Endodermal cell (in vitro differentiated cells): ENCODE data around the gene CNOT1. TPM values are rescaled to one million over a fixed set of nuclear protein-coding genes. Genes with fewer than 3 reads are reported as not detected.

Source experiments
- DNase-seq: peaks from one replicate; pipeline ENCODE4 v3.0.0-alpha.2; 2017
- H3K27ac ChIP-seq: 2 replicates; pipeline ENCODE4 v1.5.1; 2013; ENCODE audit warnings: mild to moderate bottlenecking, low read depth, low read length, moderate library complexity
- H3K27me3 ChIP-seq: 2 replicates; pipeline ENCODE4 v1.6.1; 2013; ENCODE audit warnings: mild to moderate bottlenecking, low read length, moderate library complexity; ENCODE audit not compliant: insufficient read depth, control insufficient read depth, poor library complexity, severe bottlenecking
- H3K36me3 ChIP-seq: 2 replicates; pipeline ENCODE4 v1.7.0; 2013; ENCODE audit warnings: mild to moderate bottlenecking, low read length, moderate library complexity; ENCODE audit not compliant: control insufficient read depth, insufficient read depth
- H3K4me1 ChIP-seq: one replicate; pipeline ENCODE4 v1.7.0; 2013; ENCODE audit warnings: low read length; ENCODE audit not compliant: control insufficient read depth, insufficient read depth
- H3K4me3 ChIP-seq: 2 replicates; pipeline ENCODE4 v1.5.1; 2013; ENCODE audit warnings: mild to moderate bottlenecking, low read length, moderate library complexity
- H3K9ac ChIP-seq: 2 replicates; pipeline ENCODE4 v1.6.1; 2013; ENCODE audit warnings: mild to moderate bottlenecking, low read length, moderate library complexity; ENCODE audit not compliant: poor library complexity, severe bottlenecking; ENCODE audit errors: extremely low read depth
- H3K9me3 ChIP-seq: 2 replicates; pipeline ENCODE4 v1.6.1; 2013; ENCODE audit warnings: mild to moderate bottlenecking, low read length, moderate library complexity; ENCODE audit not compliant: control insufficient read depth
- H3K27ac Mint-ChIP-seq: 2 replicates; pipeline ENCODE4 v1.8.0; 2020; ENCODE audit warnings: mixed read lengths
- H3K27me3 Mint-ChIP-seq: 2 replicates; pipeline ENCODE4 v1.8.0; 2021; ENCODE audit warnings: mild to moderate bottlenecking, mixed read lengths; ENCODE audit not compliant: insufficient read depth
- H3K36me3 Mint-ChIP-seq: 2 replicates; pipeline ENCODE4 v1.8.0; 2020; ENCODE audit warnings: low read depth, mixed read lengths
- H3K4me1 Mint-ChIP-seq: 2 replicates; pipeline ENCODE4 v1.8.0; 2020; ENCODE audit warnings: mixed read lengths
- H3K4me3 Mint-ChIP-seq: 2 replicates; pipeline ENCODE4 v1.8.0; 2020; ENCODE audit warnings: mild to moderate bottlenecking, moderate library complexity, mixed read lengths
- H3K9me3 Mint-ChIP-seq: 2 replicates; pipeline ENCODE4 v1.8.0; 2020; ENCODE audit warnings: mild to moderate bottlenecking, mixed read lengths
- WGBS, 2 experiments: methylation state at CpG; one replicate each; pipeline versions ENCODE4 v1.1.5 to v1.1.7; 2013; ENCODE audit warnings: missing lambda C conversion rate in 2 of 2, mixed read lengths in 1 of 2; ENCODE audit not compliant: insufficient coverage in 1 of 2, insufficient read length in 1 of 2; 5-methylcytosine and 5-hydroxymethylcytosine counted together
- total RNA-seq, 2 donors: library from RNA; stranded (reverse); fragmentation: NEBNext Ultra II Directional in 1 of 2; extraction: Animal tissue kit (Norgen Biotek cat#: 25700) in 1 of 2; gene quantifications; 2 replicates in 1 of 2; 3 replicates in 1 of 2; pipeline ENCODE4 v1.2.1, GENCODE V29; 2021
- TF ChIP-seq, protein P1 (sequence below): fragments of 200-600 bp; sonication (generic); conservative IDR thresholded peaks from 2 replicates; pipeline ENCODE4 v1.5.0; 2021; ENCODE audit warnings: antibody characterized with exemption, mild to moderate bottlenecking

The CNOT1 gene
- total RNA-seq, 2 donors from 2014 or later: 253 to 263 TPM

DNA sequence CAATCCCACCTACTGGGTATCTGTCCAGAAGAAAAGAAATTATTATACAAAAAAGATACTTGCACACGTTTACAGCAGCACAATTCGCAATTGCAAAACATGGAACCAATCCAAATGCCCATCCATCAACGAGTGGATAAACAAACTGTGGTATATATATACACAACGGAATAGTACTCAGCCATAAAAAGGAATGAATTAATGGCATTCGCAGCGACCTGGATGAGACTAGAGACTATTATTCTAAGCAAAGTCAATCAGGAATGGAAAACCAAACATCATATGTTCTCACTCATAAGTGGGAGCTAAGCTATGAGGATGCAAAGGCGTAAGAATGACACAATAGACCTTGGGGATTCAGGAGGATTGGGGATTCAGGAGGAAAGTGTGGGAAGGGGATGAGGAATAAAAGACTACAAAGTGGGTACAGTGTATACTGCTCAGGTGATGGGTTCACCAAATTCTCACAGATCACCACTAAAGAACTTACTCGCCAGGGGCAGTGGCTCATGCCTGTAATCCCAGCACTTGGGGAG lies 21.0 kb downstream of the CNOT1 start:
- no peak overlapping the region for H3K4me3 Mint-ChIP-seq
- 77 to 80% methylated on average over 3 to 8 of the region's 8 CpGs for WGBS, 2 experiments

DNA sequence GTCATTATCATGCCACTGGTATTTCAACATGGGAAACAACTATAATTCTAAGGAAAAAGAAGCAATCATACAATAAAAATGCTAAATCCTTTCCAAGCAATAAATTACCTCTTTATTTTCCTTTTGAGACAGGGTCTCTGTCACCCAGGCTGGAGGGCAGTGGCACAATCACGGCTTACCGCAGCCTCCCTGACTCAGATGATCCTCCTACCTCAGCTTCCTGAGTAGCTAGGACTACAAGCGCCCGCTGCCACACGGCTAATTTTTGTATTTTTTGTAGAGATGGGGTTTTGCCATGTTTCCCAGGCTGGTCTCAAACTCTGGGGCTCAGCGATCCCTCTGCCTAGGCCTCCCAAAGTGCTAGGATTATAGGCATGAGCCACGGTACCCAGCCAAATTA lies 24.1 kb downstream of the CNOT1 start:
- Histone ChIP-seq H3K27me3 (no peaks in the 10 kb centered on the region), H3K9ac (no peak overlapping the region), H3K4me3 (no peak overlapping the region), H3K9me3 (no peaks in the 10 kb centered on the region), H3K4me1 (no peaks in the 10 kb centered on the region), H3K27ac (no peak overlapping the region), H3K36me3 (peaks cover 44% of the 10 kb centered on the region)
- no peak overlapping the region for H3K4me3 Mint-ChIP-seq
- 86 to 96% methylated on average over 2 to 6 of the region's 7 CpGs for WGBS, 2 experiments
- peaks cover 37% of the 10 kb centered on the region for H3K36me3 Mint-ChIP-seq
- TF ChIP-seq, protein P1, sequence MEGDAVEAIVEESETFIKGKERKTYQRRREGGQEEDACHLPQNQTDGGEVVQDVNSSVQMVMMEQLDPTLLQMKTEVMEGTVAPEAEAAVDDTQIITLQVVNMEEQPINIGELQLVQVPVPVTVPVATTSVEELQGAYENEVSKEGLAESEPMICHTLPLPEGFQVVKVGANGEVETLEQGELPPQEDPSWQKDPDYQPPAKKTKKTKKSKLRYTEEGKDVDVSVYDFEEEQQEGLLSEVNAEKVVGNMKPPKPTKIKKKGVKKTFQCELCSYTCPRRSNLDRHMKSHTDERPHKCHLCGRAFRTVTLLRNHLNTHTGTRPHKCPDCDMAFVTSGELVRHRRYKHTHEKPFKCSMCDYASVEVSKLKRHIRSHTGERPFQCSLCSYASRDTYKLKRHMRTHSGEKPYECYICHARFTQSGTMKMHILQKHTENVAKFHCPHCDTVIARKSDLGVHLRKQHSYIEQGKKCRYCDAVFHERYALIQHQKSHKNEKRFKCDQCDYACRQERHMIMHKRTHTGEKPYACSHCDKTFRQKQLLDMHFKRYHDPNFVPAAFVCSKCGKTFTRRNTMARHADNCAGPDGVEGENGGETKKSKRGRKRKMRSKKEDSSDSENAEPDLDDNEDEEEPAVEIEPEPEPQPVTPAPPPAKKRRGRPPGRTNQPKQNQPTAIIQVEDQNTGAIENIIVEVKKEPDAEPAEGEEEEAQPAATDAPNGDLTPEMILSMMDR: no peak
- peaks cover 4% of the 10 kb centered on the region for H3K9me3 Mint-ChIP-seq
- H3K27me3 Mint-ChIP-seq: no peaks in the 10 kb centered on the region
- H3K4me1 Mint-ChIP-seq: peaks cover 6% of the 10 kb centered on the region
- H3K27ac Mint-ChIP-seq: no peak overlapping the region
- no peak for DNase-seq

More for the DNA sequence above, 21.0 kb downstream of the CNOT1 start:
- Histone ChIP-seq H3K9ac (no peak overlapping the region), H3K27ac (no peak overlapping the region), H3K4me1 (no peaks in the 10 kb centered on the region), H3K4me3 (no peak overlapping the region), H3K27me3 (no peaks in the 10 kb centered on the region), H3K9me3 (no peaks in the 10 kb centered on the region), H3K36me3 (peaks cover 57% of the 10 kb centered on the region)
- H3K36me3 Mint-ChIP-seq: peaks cover 44% of the 10 kb centered on the region
- no peak overlapping the region for H3K27ac Mint-ChIP-seq
- H3K27me3 Mint-ChIP-seq: no peaks in the 10 kb centered on the region
- TF ChIP-seq, protein P1: no peak
- H3K9me3 Mint-ChIP-seq: peaks cover 4% of the 10 kb centered on the region
- H3K4me1 Mint-ChIP-seq: peaks cover 3% of the 10 kb centered on the region
- DNase-seq: no peak

DNA sequence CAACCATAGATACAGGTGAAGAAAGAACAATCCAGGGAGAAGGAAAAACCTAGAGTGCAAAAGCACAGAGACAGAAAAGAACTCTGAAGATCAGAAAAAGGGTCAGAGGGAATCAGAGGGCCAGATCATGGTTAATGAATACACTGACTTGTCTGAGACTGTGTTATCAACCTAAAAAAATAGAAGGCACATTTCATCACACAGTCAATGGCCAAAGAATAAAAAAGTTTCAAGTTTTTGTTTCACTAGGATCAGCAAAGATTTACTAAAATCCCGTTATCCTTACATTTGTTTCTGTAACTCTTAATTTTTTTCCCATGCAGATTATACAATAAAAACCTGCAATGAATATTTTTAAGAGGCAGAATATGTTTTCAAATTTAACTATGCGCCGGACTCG lies 38.5 kb downstream of the CNOT1 start:
- Histone ChIP-seq H3K4me1 (no peaks in the 10 kb centered on the region), H3K9me3 (no peaks in the 10 kb centered on the region), H3K36me3 (peaks cover 95% of the 10 kb centered on the region), H3K27me3 (no peaks in the 10 kb centered on the region), H3K4me3 (no peak overlapping the region), H3K27ac (no peak overlapping the region), H3K9ac (no peak overlapping the region)
- Mint-ChIP-seq H3K4me1 (no peaks in the 10 kb centered on the region), H3K27me3 (no peaks in the 10 kb centered on the region), H3K9me3 (peaks cover 3% of the 10 kb centered on the region), H3K27ac (no peak overlapping the region), H3K4me3 (no peak overlapping the region), H3K36me3 (peaks cover 83% of the 10 kb centered on the region)
- WGBS, 2 experiments: 60 to 100% methylated on average over 1 to 4 of the region's 4 CpGs
- DNase-seq: no peak
- TF ChIP-seq, protein P1: no peak
